PC-3 (cell line): ENCODE data around the gene STUB1.

Experiments
- EZH2 ChIP-seq: fragments of 300-600 bp; sonication (generic); IDR thresholded peaks from one replicate; pipeline ENCODE4 v1.6.1; 2017; ENCODE audit warnings: antibody characterized with exemption, mild to moderate bottlenecking, low read length; ENCODE audit not compliant: unreplicated experiment
- EZH2phosphoT487 ChIP-seq: fragments of 300-600 bp; sonication (generic); IDR thresholded peaks from 2 replicates; pipeline ENCODE4 v1.6.1; 2018; ENCODE audit warnings: mild to moderate bottlenecking, antibody characterized with exemption, low read length, borderline replicate concordance
- TF ChIP-seq, protein P1 (sequence below): fragments of 300-600 bp; sonication (generic); conservative IDR thresholded peaks from 2 replicates; pipeline ENCODE4 v1.5.1; 2017; ENCODE audit warnings: antibody characterized with exemption, low read depth, mild to moderate bottlenecking, low read length

DNA sequence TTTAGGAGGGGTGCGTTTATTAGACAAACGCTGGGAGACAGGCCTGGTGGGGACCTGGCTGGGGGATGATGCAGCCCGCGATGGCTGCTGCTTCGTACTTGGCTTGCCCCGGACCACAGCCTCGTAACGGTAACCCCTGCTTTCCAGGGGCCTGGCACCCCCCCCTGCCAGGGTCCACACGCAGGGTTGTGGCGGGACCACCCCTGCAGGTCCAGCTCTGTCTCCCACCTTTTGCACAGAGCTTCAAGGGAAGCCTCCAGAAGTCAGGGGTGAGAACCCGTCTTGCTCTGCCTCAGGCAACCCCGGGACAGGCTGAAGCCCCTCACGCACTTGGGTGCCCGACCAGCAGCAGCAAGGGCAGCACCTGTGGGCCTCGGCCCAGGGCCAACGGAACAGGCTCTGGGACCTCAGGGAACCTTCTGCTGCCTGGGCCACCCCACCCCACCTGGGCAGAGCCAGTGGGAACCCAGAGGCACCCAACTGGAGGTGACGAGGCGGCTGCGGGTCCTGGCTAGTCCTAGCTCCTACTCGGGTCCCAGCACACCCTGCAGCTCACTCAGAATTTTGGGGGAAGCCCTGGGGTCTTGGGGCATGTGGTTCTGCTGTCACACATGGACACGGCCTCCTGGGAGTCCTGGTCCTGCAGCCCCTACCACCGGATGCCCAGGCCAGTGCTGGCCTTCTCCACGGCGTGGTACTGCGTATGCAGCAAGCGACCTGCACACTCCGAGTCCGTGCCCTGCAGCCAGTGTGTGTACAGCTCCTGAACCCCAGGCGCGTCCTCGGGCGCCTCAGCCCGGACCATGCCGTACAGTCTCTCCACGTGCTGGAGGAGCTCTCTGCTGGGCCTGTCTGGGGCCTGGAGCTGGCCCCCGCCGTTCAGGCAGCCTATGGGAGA, 49.8 kb downstream of the STUB1 start:
- TF ChIP-seq, protein P1, sequence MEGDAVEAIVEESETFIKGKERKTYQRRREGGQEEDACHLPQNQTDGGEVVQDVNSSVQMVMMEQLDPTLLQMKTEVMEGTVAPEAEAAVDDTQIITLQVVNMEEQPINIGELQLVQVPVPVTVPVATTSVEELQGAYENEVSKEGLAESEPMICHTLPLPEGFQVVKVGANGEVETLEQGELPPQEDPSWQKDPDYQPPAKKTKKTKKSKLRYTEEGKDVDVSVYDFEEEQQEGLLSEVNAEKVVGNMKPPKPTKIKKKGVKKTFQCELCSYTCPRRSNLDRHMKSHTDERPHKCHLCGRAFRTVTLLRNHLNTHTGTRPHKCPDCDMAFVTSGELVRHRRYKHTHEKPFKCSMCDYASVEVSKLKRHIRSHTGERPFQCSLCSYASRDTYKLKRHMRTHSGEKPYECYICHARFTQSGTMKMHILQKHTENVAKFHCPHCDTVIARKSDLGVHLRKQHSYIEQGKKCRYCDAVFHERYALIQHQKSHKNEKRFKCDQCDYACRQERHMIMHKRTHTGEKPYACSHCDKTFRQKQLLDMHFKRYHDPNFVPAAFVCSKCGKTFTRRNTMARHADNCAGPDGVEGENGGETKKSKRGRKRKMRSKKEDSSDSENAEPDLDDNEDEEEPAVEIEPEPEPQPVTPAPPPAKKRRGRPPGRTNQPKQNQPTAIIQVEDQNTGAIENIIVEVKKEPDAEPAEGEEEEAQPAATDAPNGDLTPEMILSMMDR = no peak
- TF ChIP-seq EZH2 = no peak
- TF ChIP-seq EZH2phosphoT487 = no peak
